Activated CD4-positive, CD25-positive, alpha-beta regulatory T cell treated with anti-CD3 and anti-CD28 coated beads, Interleukin-2, amount 50 U/mL, for 72 hours (primary cell): ENCODE data around the gene USP13.
"Not testable (repeated sequence)": the region's sequence is repeated elsewhere in the genome, so short reads cannot be mapped to it uniquely, and the experiment has no call there.

Experiments
- DNase-seq: peaks from one replicate; pipeline ENCODE4 v3.0.0; 2021

Gene USP13

GRCh38 chr3:179738998-179739397 is 86.2 kb downstream of the USP13 start:
- no peak for DNase-seq

- no peak for DNase-seq
Measured at GRCh38 chr3:179739816-179740594, 87.2 kb downstream of the USP13 start.

- DNase-seq, result no peak
Measured at GRCh38 chr3:179743913-179744312, 91.1 kb downstream of the USP13 start.

GRCh38 chr3:179744667-179745066 is 91.8 kb downstream of the USP13 start:
- DNase-seq, result no peak

GRCh38 chr3:179745079-179745478 is 92.2 kb downstream of the USP13 start:
- DNase-seq, result no peak

GRCh38 chr3:179745716-179746115 is 92.9 kb downstream of the USP13 start:
- DNase-seq, result no peak

- DNase-seq, result no peak
Measured at GRCh38 chr3:179750720-179751328, 98.0 kb downstream of the USP13 start.

- DNase-seq, result no peak
Measured at GRCh38 chr3:179760944-179761343, 108.1 kb downstream of the USP13 start.

- DNase-seq, result no peak
Measured at GRCh38 chr3:179765396-179765795, 112.6 kb downstream of the USP13 start.

- no peak for DNase-seq
Measured at GRCh38 chr3:179766416-179767133, 113.7 kb downstream of the USP13 start.

GRCh38 chr3:179768080-179768479 is 115.2 kb downstream of the USP13 start:
- no peak for DNase-seq

GRCh38 chr3:179769411-179770247 is 116.8 kb downstream of the USP13 start:
- no peak for DNase-seq

- DNase-seq, result no peak
Measured at GRCh38 chr3:179771797-179772196, 119.0 kb downstream of the USP13 start.

GRCh38 chr3:179772297-179772696 is 119.5 kb downstream of the USP13 start:
- DNase-seq, result no peak

- no peak for DNase-seq
Measured at GRCh38 chr3:179775416-179776122, 122.7 kb downstream of the USP13 start.

- not testable (repeated sequence) for DNase-seq
Measured at GRCh38 chr3:179782841-179783240, 130.0 kb downstream of the USP13 start.

GRCh38 chr3:179788996-179789395 is 136.2 kb downstream of the USP13 start:
- no peak for DNase-seq

- DNase-seq, result no peak
Measured at GRCh38 chr3:179791793-179792192, 139.0 kb downstream of the USP13 start.

GRCh38 chr3:179794355-179794754 is 141.5 kb downstream of the USP13 start:
- no peak for DNase-seq

GRCh38 chr3:179796421-179796820 is 143.6 kb downstream of the USP13 start:
- no peak for DNase-seq

GRCh38 chr3:179797192-179797591 is 144.4 kb downstream of the USP13 start:
- DNase-seq, result no peak

- DNase-seq, result no peak
Measured at GRCh38 chr3:179801263-179801662, 148.4 kb downstream of the USP13 start.
